Endothelial cell of umbilical vein (primary cell): ENCODE results near the gene MSRB2. TPM values are rescaled to one million over a fixed set of nuclear protein-coding genes. Genes with fewer than 3 reads are reported as not detected.

Experiments
- BruUV-seq: library from RNA; stranded (reverse); fragments of 400-500 nt; replicated peaks from 2 replicates; lab custom pipeline; 2021; lab: Mats Ljungman, UMichigan
- CTCF ChIA-PET: fragments of 300-600, 350-600 bp; sonication (Branson Sonifier 250); formaldehyde crosslinking; loops from one replicate; lab custom pipeline; 2021; ENCODE audit warnings: antibody characterized with exemption, inconsistent platforms; lab: Charles Lee
- POLR2A ChIA-PET: fragments of 300-600, 350-600 bp; sonication (Branson Sonifier 250); formaldehyde crosslinking; loops from one replicate; lab custom pipeline; 2021; ENCODE audit warnings: antibody characterized with exemption, inconsistent platforms; lab: Charles Lee
- DNase-seq: peaks from one replicate; pipeline ENCODE4 v3.0.0-alpha.2; 2011; ENCODE audit warnings: low read depth, low spot score
- FAIRE-seq: peaks from 2 replicates; lab custom pipeline; 2011; peaks lifted over from hg19 to GRCh38; lab: Jason Lieb, UNC
- H2AFZ ChIP-seq: 2 replicates; pipeline ENCODE4 v1.6.0; 2012; ENCODE audit warnings: low read depth, low read length, control low read depth, inconsistent platforms
- H3K27ac ChIP-seq: 2 replicates; pipeline ENCODE4 v1.5.1; 2011; ENCODE audit warnings: low read depth, mild to moderate bottlenecking, control low read depth, low read length, moderate library complexity; ENCODE audit not compliant: insufficient read depth
- H3K27me3 ChIP-seq, 2 experiments: 2 replicates each; pipeline versions ENCODE4 v1.6.0 to v1.6.1; 2011; ENCODE audit warnings: low read length in 2 of 2, mixed read lengths in 1 of 2; ENCODE audit not compliant: control insufficient read depth in 2 of 2, insufficient read depth in 2 of 2
- H3K36me3 ChIP-seq, 2 experiments: 2 replicates in 1 of 2; 3 replicates in 1 of 2; pipeline ENCODE4 v1.5.1; 2011; ENCODE audit warnings: low read length in 2 of 2, mild to moderate bottlenecking in 1 of 2, moderate library complexity in 1 of 2; ENCODE audit not compliant: control insufficient read depth in 2 of 2, insufficient read depth in 2 of 2; ENCODE audit errors: extremely low read depth in 1 of 2
- H3K4me1 ChIP-seq: 3 replicates; pipeline ENCODE4 v1.5.1; 2011; ENCODE audit warnings: mild to moderate bottlenecking, low read length; ENCODE audit not compliant: control insufficient read depth, insufficient read depth; ENCODE audit errors: extremely low read depth
- H3K4me2 ChIP-seq: 2 replicates; pipeline ENCODE4 v1.6.1; 2011; ENCODE audit warnings: low read length, control low read depth, mixed read lengths; ENCODE audit not compliant: insufficient read depth
- H3K4me3 ChIP-seq, 3 experiments: fragments of 200-600 bp in 1 of 3; sonication (generic), shearing (Covaris generic) in 1 of 3; replicated peaks in 1 of 3; 2 replicates each; pipeline ENCODE4 v1.5.1; 2011 to 2016; ENCODE audit warnings: control low read depth in 3 of 3, low read length in 3 of 3, mild to moderate bottlenecking in 2 of 3, inconsistent platforms in 1 of 3, low read depth in 1 of 3, moderate library complexity in 1 of 3; ENCODE audit not compliant: insufficient read depth in 1 of 3
- H3K79me2 ChIP-seq: 2 replicates; pipeline ENCODE4 v1.6.0; 2012; ENCODE audit warnings: low read length, inconsistent platforms; ENCODE audit not compliant: control insufficient read depth, insufficient read depth
- H3K9ac ChIP-seq: replicated peaks from 2 replicates; pipeline ENCODE3; 2011; ENCODE audit warnings: low read length, control low read depth; ENCODE audit not compliant: insufficient read depth; ENCODE audit errors: extremely low read depth
- H3K9me1 ChIP-seq: replicated peaks from 3 replicates; pipeline ENCODE4 v1.6.0; 2011; ENCODE audit warnings: mild to moderate bottlenecking, low read length; ENCODE audit not compliant: control insufficient read depth, insufficient read depth; ENCODE audit errors: extremely low read depth
- H3K9me3 ChIP-seq: replicated peaks from 2 replicates; pipeline ENCODE4 v1.5.1; 2012; ENCODE audit warnings: low read length, inconsistent platforms; ENCODE audit not compliant: control insufficient read depth, insufficient read depth
- H4K20me1 ChIP-seq: replicated peaks from 2 replicates; pipeline ENCODE3; 2011; ENCODE audit warnings: mild to moderate bottlenecking, low read length; ENCODE audit not compliant: control insufficient read depth, insufficient read depth; ENCODE audit errors: extremely low read depth
- EZH2 ChIP-seq: IDR thresholded peaks from 2 replicates; pipeline ENCODE4 v1.6.1; 2012; ENCODE audit warnings: borderline replicate concordance, low read depth, mild to moderate bottlenecking, moderate library complexity, low read length, inconsistent platforms; ENCODE audit not compliant: severe bottlenecking
- GATA2 ChIP-seq: IDR thresholded peaks from 2 replicates; pipeline ENCODE4 v1.7.0; 2011; ENCODE audit warnings: low read depth, mild to moderate bottlenecking, moderate library complexity, mixed read lengths, low read length; ENCODE audit not compliant: insufficient read length, insufficient read depth
- dilution Hi-C: fragments of 300-500 bp; cut with MboI; formaldehyde crosslinking; loops from one replicate; pipeline ENCODE4 v1.15.0; 2019; ENCODE audit warnings: low sequenced_read_pairs; ENCODE audit not compliant: extremely low pct_ligation_motif_present
- intact Hi-C: fragments of 100-400 bp; cut with micrococcal nuclease; formaldehyde crosslinking; loops from one replicate; pipeline ENCODE4 v1.10.0; 2022
- polyA plus RNA-seq, 4 experiments: library from polyadenylated mRNA; depleted of rRNA in 3 of 4; stranded (reverse) in 3 of 4; unstranded in 1 of 4; fragments of >200 nt; gene quantifications; 2 replicates each; pipeline versions ENCODE4 v1.2.1 to v1.2.3, GENCODE V29; 2011 to 2012; ENCODE audit warnings: missing spikeins in 1 of 4
- total RNA-seq: library from RNA; stranded (reverse); gene quantifications from 2 replicates; pipeline ENCODE4 v1.2.3, GENCODE V29; 2021
- TF ChIP-seq, protein P1 (sequence below), 2 donors: IDR thresholded peaks; 1 replicate in 1 of 2; 2 replicates in 1 of 2; pipeline ENCODE4 v1.5.1; 2011; ENCODE audit warnings: low read length in 2 of 2, mild to moderate bottlenecking in 2 of 2, moderate library complexity in 2 of 2, control low read depth in 1 of 2, inconsistent platforms in 1 of 2, low read depth in 1 of 2; ENCODE audit not compliant: insufficient read depth in 1 of 2; ENCODE audit errors: extremely low read depth in 1 of 2
- TF ChIP-seq, protein P2 (sequence below): IDR thresholded peaks from 2 replicates; pipeline ENCODE4 v1.6.1; 2011; ENCODE audit not compliant: insufficient read depth, insufficient read length

MSRB2 gene
- total and polyA plus RNA-seq, 2 donors (not counting 3 experiments of a cell fraction or from before 2014, with no cell fraction given) = 16.2 to 20.6 TPM

DNA sequence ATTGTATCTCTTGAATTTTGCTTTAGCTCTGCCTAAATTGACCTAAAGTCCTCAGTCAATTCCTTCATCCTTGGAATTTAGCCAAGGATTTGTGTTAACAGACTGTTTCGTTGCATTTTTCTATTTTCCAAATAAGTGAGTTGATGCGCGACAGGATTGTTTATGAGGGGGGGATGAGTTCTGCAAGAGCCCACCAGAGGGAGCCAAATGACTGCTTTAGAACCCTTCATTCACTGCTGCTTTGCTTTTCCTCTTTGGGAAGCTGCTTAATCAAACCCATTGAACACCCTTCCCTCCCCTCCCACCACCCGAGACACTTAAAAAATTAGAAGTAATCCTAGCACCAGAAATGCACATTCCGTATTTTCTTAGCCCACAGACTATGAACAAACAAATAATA is 63.0 kb downstream of the MSRB2 start:
- dilution Hi-C loops = no loop called here
- Histone ChIP-seq H4K20me1 (no peaks in the 10 kb centered on the region), H3K9me3 (no peaks in the 10 kb centered on the region), H3K27ac (no peak overlapping the region), H3K4me3 (no peak overlapping the region), H2AFZ (no peak overlapping the region), H3K9me1 (no peaks in the 10 kb centered on the region), H3K36me3 (no peaks in the 10 kb centered on the region), H3K9ac (no peak overlapping the region), H3K27me3 (no peaks in the 10 kb centered on the region), H3K79me2 (no peaks in the 10 kb centered on the region), H3K4me2 (peak overlapping the region; percentile 21), H3K4me1 (peaks cover 3% of the 10 kb centered on the region)
- TF ChIP-seq, protein P1, sequence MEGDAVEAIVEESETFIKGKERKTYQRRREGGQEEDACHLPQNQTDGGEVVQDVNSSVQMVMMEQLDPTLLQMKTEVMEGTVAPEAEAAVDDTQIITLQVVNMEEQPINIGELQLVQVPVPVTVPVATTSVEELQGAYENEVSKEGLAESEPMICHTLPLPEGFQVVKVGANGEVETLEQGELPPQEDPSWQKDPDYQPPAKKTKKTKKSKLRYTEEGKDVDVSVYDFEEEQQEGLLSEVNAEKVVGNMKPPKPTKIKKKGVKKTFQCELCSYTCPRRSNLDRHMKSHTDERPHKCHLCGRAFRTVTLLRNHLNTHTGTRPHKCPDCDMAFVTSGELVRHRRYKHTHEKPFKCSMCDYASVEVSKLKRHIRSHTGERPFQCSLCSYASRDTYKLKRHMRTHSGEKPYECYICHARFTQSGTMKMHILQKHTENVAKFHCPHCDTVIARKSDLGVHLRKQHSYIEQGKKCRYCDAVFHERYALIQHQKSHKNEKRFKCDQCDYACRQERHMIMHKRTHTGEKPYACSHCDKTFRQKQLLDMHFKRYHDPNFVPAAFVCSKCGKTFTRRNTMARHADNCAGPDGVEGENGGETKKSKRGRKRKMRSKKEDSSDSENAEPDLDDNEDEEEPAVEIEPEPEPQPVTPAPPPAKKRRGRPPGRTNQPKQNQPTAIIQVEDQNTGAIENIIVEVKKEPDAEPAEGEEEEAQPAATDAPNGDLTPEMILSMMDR (IDR thresholded peaks at IDR 0.05; ENCODE audit: extremely low read depth in 1 of 2, insufficient read depth in 1 of 2, low read depth in 1 of 2, low read length in 2 of 2) = peak; percentile 70 to 83
- TF ChIP-seq GATA2 = no peak
- TF ChIP-seq, protein P2, sequence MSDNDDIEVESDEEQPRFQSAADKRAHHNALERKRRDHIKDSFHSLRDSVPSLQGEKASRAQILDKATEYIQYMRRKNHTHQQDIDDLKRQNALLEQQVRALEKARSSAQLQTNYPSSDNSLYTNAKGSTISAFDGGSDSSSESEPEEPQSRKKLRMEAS = no peak
- peak; percentile 60 for DNase-seq
- intact Hi-C loops = loop anchor here (2.0 kb wide), 7 partner anchors 134 to 1398 kb away; no protein-coding TSS in a partner anchor
- peak; percentile 81 for FAIRE-seq
- ChIA-PET POLR2A (no interaction called here), CTCF (interaction anchor here (0.5 to 3.1 kb wide), 24 partner anchors 8 to 1991 kb away, joined by 3 to 60 read pairs (median 5); no protein-coding TSS in a partner anchor)
- no TSS peak for BruUV-seq

DNA sequence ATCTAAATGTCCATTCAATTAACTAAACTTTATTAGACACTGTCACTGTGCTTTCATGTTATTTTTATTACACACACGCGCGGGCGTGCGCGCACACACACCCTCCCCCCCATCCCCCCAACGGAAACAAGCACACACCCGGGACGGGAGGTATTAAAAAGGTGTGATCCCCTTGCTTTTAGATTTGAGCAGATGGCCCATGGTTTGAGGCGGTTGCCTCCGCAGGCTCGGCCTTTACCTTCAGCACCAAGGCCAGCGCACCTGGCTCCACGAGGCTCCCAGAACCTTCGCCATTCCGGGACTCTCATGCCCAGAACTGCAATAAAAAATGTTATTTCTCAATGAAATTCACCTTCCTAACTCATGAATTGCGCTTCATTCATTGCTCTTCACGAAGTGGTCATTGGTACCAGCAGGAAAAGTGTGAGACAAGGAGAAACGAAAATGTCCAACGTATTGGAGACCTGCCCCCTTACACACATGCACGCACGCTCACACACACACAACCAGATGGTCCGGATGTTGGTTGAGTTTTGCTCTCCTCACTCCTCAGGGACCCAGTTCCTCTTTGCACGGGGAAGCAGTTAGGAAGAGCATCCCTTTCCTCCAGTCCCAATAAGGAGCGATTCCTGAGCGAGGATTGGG is 76.0 kb downstream of the MSRB2 start:
- Histone ChIP-seq H3K9ac (no peak overlapping the region), H3K4me3 (no peak overlapping the region), H3K9me1 (no peaks in the 10 kb centered on the region), H2AFZ (no peak overlapping the region), H3K27me3 (peaks cover 37 to 40% of the 10 kb centered on the region in 2 experiments), H3K4me2 (no peak overlapping the region), H3K36me3 (no peaks in the 10 kb centered on the region), H4K20me1 (no peaks in the 10 kb centered on the region), H3K79me2 (no peaks in the 10 kb centered on the region), H3K9me3 (no peaks in the 10 kb centered on the region), H3K27ac (no peak overlapping the region), H3K4me1 (no peaks in the 10 kb centered on the region)
- no peak for FAIRE-seq
- BruUV-seq = no TSS peak
- TF ChIP-seq, protein P2 = no peak
- TF ChIP-seq EZH2 (no peak), GATA2 (no peak)
- intact Hi-C loops = no loop called here
- DNase-seq = peak; percentile 15
- dilution Hi-C loops = no loop called here
- ChIA-PET POLR2A (no interaction called here), CTCF (no interaction called here)
